Motor neuron (in vitro differentiated cells): ENCODE results near the gene CRYL1. TPM values are rescaled to one million over a fixed set of nuclear protein-coding genes. Genes with fewer than 3 reads are reported as not detected.
"Not testable (repeated sequence)": the region's sequence is repeated elsewhere in the genome, so short reads cannot be mapped to it uniquely, and the experiment has no call there.

Experiments
- ATAC-seq, 8 experiments: fragments of 200-7000 bp; cut with Tn5 transposase; replicated peaks in 6 of 8; 2 replicates each; pipeline ENCODE4 v1.8.0; 2021; ENCODE audit warnings: mild to moderate bottlenecking in 8 of 8, moderate library complexity in 8 of 8
- H3K27ac ChIP-seq, 2 donors: fragments of 250-450 bp; sonication (Bioruptor Pico); 2 replicates each; pipeline ENCODE4 v1.9.0; 2021; ENCODE audit warnings: antibody characterized with exemption in 2 of 2, mild to moderate bottlenecking in 2 of 2, moderate library complexity in 1 of 2
- H3K4me1 ChIP-seq, 2 donors: fragments of 250-450 bp; sonication (Bioruptor Pico); replicated peaks in 1 of 2; 2 replicates each; pipeline ENCODE4 v1.6.1; 2021; ENCODE audit warnings: antibody characterized with exemption in 2 of 2, mild to moderate bottlenecking in 2 of 2, moderate library complexity in 1 of 2
- H3K4me3 ChIP-seq, 5 donors: fragments of 250-450 bp; sonication (Bioruptor Pico); 2 replicates each; pipeline ENCODE4 v1.9.0; 2021; ENCODE audit warnings: antibody characterized with exemption in 5 of 5, mild to moderate bottlenecking in 5 of 5, moderate library complexity in 4 of 5
- WGBS, 10 experiments: fragments of 450-650 bp; shearing (Covaris generic); methylation state at CpG; one replicate each; pipeline ENCODE4 v1.0.0; 2022; 5-methylcytosine and 5-hydroxymethylcytosine counted together
- in situ Hi-C, 9 experiments: fragments of 400-800 bp; cut with MboI; loops; one replicate each; pipeline ENCODE4 v1.15.0; 2021; ENCODE audit warnings: low sequenced_read_pairs in 9 of 9, low pct_unique_long_range_greater_than_20kb in 2 of 9; ENCODE audit not compliant: unreplicated experiment in 9 of 9
- total RNA-seq, 8 experiments: library from RNA; unstranded; fragments of 300-600 nt; gene quantifications; 2 replicates each; pipeline versions ENCODE4 v1.2.3 to v1.2.4, GENCODE V29; 2022

Gene CRYL1
- total RNA-seq, 8 experiments from 2014 or later: 4.6 to 41.5 (median 14.0) TPM

GRCh38 chr13:20435616-20436368 lies 89.9 kb downstream of the CRYL1 start:
- WGBS, 10 experiments: 95 to 100% (median 98%) methylated on average over 3 to 20 of the region's 57 CpGs; no CpG with 5 or more reads in 6 of the 10 experiments
- H3K4me3 ChIP-seq: no peak overlapping the region

DNA sequence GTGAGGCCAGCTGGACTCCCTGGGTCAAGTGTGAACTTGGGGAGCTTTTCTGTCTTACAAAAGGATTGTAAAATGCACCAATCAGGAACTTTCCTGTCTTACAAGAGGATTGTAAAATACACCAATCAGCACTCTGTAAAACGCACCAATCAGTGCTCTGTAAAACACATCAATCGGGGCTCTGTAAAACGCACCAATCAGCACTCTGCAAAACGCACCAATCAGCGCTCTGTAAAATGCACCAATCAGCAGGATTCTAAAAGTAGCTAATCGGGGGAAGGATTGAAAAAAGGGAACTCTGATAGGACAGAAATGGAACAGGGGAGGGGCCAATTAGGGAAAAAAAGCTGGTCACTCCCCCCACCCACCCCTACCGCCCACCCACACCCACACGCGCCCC lies 91.4 kb downstream of the CRYL1 start:
- WGBS, 10 experiments: 80 to 100% (median 92%) methylated on average over 1 to 6 of the region's 9 CpGs; no CpG with 5 or more reads in 6 of the 10 experiments
- in situ Hi-C loops, H3K4me1 ChIP-seq, ATAC-seq, H3K4me3 ChIP-seq, H3K27ac ChIP-seq: not testable (repeated sequence)

More at GRCh38 chr13:20435616-20436368, 89.9 kb downstream of the CRYL1 start:
- ATAC-seq: no peak
- in situ Hi-C loops: no loop called here
- Histone ChIP-seq H3K27ac (no peak overlapping the region), H3K4me1 (no peaks in the 10 kb centered on the region)

DNA sequence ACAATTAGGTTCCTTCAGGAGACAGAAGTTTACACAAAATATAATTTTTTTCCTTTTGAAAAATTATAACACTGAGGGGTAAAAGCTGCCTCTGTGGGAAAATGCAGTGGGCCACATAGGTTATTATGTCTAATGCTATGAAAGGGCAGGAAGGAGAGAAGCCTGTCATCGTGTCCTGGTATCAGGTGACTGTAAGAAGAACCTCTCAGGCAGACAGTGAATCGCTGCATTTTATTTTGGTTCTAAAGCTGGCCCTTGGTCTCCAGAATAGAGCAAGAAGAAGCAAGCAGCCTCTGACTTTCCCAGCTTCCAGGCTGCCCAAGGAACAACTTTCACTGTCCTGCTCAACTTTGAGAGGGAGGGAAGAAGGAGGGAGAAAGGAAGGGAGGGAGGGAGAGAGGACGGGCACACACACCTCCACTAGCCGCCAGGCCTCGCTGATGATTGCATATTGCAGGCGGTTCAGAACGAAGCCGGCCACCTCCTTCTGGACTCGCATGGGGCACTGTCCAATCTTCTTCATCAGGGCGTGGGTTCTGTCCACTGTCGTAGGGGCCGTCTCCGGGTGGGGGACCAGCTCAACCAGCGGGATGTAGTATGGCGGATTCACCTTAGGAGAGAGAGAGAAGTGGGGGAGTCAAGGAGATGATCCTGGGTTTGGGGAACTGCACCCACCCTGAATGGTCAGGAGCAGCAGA lies 93.8 kb downstream of the CRYL1 start:
- ATAC-seq: no peak
- Histone ChIP-seq H3K4me3 (no peak overlapping the region), H3K27ac (no peak overlapping the region), H3K4me1 (peaks cover 2% of the 10 kb centered on the region in 2 donors)
- in situ Hi-C loops: no loop called here
- 35 to 100% (median 82%) methylated on average over 1 to 10 of the region's 15 CpGs; no CpG with 5 or more reads in 2 of the 10 experiments for WGBS, 10 experiments

DNA sequence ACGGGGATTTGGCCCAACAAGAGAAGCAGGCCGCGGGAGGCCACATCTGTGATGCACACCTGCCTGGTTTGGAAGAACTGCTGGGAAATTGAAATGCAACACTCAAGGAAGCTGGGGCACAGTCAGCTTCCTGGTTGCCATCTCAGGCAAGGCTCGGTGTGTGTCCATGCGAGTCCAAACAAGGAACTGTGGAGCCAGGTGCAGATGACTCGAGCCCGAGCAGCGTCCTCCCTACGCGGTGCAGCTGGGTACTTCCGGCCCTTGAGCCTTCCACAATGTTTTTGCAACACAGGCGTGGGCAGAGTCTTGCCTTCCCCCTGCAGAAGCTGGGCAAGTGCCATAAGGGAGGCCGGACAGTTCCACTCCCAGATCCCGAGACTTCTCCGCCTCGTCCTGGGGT lies 94.6 kb downstream of the CRYL1 start:
- ATAC-seq: no peak
- no peak overlapping the region for H3K27ac ChIP-seq
- H3K4me3 ChIP-seq: no peak overlapping the region
- in situ Hi-C loops: no loop called here
- 68 to 100% (median 92%) methylated on average over 1 to 11 of the region's 16 CpGs; no CpG with 5 or more reads in 2 of the 10 experiments for WGBS, 10 experiments
- peaks cover 9% of the 10 kb centered on the region in 2 donors for H3K4me1 ChIP-seq

DNA sequence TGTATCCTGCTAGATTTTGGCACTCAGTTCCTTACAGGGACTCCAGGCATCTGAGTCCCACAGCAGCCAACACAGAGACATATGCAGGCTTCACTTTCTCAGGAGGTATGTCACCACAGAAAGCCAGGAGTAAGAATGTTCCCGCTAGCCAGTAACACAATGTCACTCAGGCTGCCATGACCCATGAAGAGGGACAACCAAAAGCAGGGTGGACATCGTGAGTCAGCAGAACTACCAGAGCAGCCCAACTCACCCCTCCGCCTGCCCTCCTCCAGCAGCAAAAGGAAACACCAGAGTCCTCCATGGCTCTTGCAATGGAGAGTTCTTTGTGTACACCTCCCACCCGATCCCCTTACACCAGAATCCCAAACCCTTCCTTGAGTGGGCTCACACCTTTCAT lies 95.4 kb downstream of the CRYL1 start:
- in situ Hi-C loops: no loop called here

GRCh38 chr13:20429682-20430081 lies 96.0 kb downstream of the CRYL1 start:
- in situ Hi-C loops: no loop called here
- 60 to 100% (median 96%) methylated on average over 1 to 3 of the region's 9 CpGs; no CpG with 5 or more reads in 5 of the 10 experiments for WGBS, 10 experiments
- no peak for ATAC-seq
- H3K27ac ChIP-seq: no peak overlapping the region
- no peak overlapping the region for H3K4me3 ChIP-seq
- peaks cover 9 to 18% of the 10 kb centered on the region in 2 donors for H3K4me1 ChIP-seq

More for the DNA sequence above, 95.4 kb downstream of the CRYL1 start:
- ATAC-seq: no peak
- Histone ChIP-seq H3K27ac (no peak overlapping the region), H3K4me1 (peaks cover 9 to 17% of the 10 kb centered on the region in 2 donors), H3K4me3 (no peak overlapping the region)
- 79 to 80% (median 80%) methylated on average over 2 to 3 of the region's 4 CpGs; no CpG with 5 or more reads in 7 of the 10 experiments for WGBS, 10 experiments

DNA sequence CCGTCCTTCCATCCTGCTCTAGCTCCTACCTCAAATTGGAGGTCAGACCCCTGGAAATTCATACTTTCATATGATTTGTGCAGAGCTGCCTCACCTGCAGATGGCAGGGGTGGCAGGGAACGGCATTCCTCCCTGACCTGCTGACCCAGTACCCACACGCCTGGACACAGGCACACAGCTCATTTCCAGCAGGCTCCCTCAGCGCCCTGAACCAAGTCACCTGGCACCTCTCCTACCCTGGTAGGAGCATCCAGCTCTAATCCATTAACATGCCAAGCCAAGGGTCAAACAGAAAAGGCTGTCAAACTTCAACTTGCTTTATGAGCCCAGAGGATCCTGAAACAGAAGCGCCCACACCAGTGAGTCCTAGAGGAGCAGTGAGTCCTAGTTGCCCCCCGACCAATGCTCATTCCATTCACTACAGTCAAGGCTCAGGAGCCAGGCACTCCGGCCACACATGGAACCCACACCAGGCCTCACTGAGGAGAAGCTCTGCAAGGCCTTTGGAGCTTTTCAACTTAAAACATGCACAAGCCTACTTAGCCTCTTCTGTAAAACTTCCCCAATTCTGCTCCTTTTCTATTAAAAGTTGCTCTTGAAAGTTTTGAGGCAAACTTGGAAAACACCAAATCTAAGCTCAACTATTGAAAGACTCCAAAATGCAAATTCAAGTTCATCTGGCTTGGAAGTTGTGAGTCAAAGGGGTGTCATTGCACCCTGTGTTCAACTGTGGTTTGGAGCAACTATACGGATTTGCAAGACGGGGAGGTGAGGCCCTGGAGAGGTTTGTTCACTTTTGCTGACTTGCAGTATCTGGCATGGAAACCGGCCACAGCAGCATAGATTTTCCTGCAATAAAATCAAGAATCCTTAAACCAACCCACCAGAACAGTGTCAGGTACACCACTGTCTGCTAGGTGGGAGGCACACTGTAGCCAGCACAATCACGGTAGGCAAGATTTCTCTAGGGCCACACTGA lies 96.7 kb downstream of the CRYL1 start:
- no peak overlapping the region for H3K4me3 ChIP-seq
- ATAC-seq: no peak
- no peak overlapping the region for H3K27ac ChIP-seq
- H3K4me1 ChIP-seq: peaks cover 9 to 18% of the 10 kb centered on the region in 2 donors
- WGBS, 10 experiments: 53 to 100% (median 91%) methylated on average over 2 to 9 of the region's 11 CpGs; no CpG with 5 or more reads in 3 of the 10 experiments
- in situ Hi-C loops: no loop called here

GRCh38 chr13:20426766-20427448 lies 98.8 kb downstream of the CRYL1 start:
- no peak overlapping the region for H3K27ac ChIP-seq
- H3K4me1 ChIP-seq: peaks cover 9 to 18% of the 10 kb centered on the region in 2 donors
- H3K4me3 ChIP-seq: no peak overlapping the region
- peak in 5 of 8 experiments; percentile 7 to 24 (median 10) for ATAC-seq
- 13 to 100% (median 75%) methylated on average over 1 to 8 of the region's 11 CpGs; no CpG with 5 or more reads in 2 of the 10 experiments for WGBS, 10 experiments
- in situ Hi-C loops: no loop called here

DNA sequence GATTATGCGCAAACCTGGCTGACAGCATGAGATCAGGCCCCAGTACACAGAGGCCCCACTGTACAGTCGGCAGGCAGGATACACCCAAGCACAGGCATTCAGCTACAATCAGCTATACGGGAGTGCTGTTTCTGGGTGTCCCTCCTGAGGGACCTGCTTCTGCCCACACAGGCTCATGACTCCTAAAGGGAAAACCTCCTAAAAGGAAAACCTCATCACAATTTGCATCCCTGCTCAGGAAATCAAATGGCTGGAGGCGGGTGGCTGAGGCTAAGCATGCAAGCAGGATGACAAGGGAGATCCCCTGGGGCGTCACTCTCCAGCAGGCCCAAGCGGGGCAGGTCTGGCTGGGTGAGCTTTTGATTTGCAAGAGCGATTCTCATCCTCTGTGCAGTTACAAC lies 99.8 kb downstream of the CRYL1 start:
- peak; percentile 47 to 97 (median 92) for ATAC-seq
- WGBS, 10 experiments: 9 to 100% (median 56%) methylated on average over 1 to 5 of the region's 7 CpGs; no CpG with 5 or more reads in 3 of the 10 experiments
- in situ Hi-C loops: no loop called here
- Histone ChIP-seq H3K4me1 (peaks cover 9 to 18% of the 10 kb centered on the region in 2 donors), H3K27ac (peak overlapping the region in 1 of 2 donors; percentile 82), H3K4me3 (no peak overlapping the region)

DNA sequence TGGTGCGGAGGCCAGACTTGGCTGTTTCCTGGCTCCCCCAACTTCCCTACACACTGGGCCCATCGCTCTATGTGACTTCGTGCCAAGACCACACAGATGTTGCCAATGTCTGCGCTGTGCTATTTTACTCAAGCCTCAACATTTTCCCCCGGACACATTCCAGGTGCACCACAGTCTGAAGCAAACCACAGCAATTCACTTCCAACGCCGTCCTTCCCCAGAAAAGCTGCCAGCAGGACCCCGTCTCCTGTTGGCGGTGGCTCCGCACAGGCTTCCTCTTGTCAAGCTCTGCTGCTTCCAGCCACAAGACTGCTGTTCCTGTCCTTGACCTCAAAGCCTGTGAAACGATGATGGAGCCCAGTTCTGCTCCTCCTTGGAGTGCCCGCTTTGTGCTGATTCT lies 100.7 kb downstream of the CRYL1 start:
- no peak for ATAC-seq
- 77 to 100% (median 84%) methylated on average over 1 to 7 of the region's 12 CpGs; no CpG with 5 or more reads in 4 of the 10 experiments for WGBS, 10 experiments
- peaks cover 9 to 18% of the 10 kb centered on the region in 2 donors for H3K4me1 ChIP-seq
- H3K4me3 ChIP-seq: no peak overlapping the region
- H3K27ac ChIP-seq: peak overlapping the region in 1 of 2 donors; percentile 82
- in situ Hi-C loops: no loop called here

GRCh38 chr13:20424559-20424852 lies 101.2 kb downstream of the CRYL1 start:
- 0 to 100% (median 78%) methylated on average over 1 to 6 of the region's 8 CpGs; no CpG with 5 or more reads in 5 of the 10 experiments for WGBS, 10 experiments
- in situ Hi-C loops: no loop called here
- Histone ChIP-seq H3K27ac (no peak overlapping the region), H3K4me1 (peaks cover 9 to 18% of the 10 kb centered on the region in 2 donors), H3K4me3 (no peak overlapping the region)
- no peak for ATAC-seq

GRCh38 chr13:20422362-20422761 lies 103.3 kb downstream of the CRYL1 start:
- H3K4me1 ChIP-seq: peaks cover 9 to 18% of the 10 kb centered on the region in 2 donors
- H3K4me3 ChIP-seq: no peak overlapping the region
- in situ Hi-C loops: no loop called here
- no peak for ATAC-seq
- no peak overlapping the region for H3K27ac ChIP-seq
- 33 to 100% (median 50%) methylated on average over 1 to 2 of the region's 4 CpGs; no CpG with 5 or more reads in 7 of the 10 experiments for WGBS, 10 experiments
